CD1c-positive myeloid dendritic cell (primary cell): Measurements from ENCODE around the gene APOL3.
A peak's percentile ranks its signal among the peaks of the same experiment; 100 is the strongest.
"Not testable (repeated sequence)": the region's sequence is repeated elsewhere in the genome, so short reads cannot be mapped to it uniquely, and the experiment has no call there.

Source experiments
- DNase-seq: peaks from one replicate; pipeline ENCODE4 v3.0.0-alpha.2; 2016; ENCODE audit errors: extremely low spot score

Gene APOL3

GRCh38 chr22:36193171-36193570 is 32.6 kb upstream of the APOL3 start:
- no peak for DNase-seq

GRCh38 chr22:36192542-36192941 is 32.0 kb upstream of the APOL3 start:
- DNase-seq = no peak

- DNase-seq = no peak
Measured at GRCh38 chr22:36191106-36191836, 30.7 kb upstream of the APOL3 start.

- DNase-seq = not testable (repeated sequence)
Measured at GRCh38 chr22:36187862-36188261, 27.3 kb upstream of the APOL3 start.

GRCh38 chr22:36185828-36186624 is 25.5 kb upstream of the APOL3 start:
- DNase-seq = no peak

GRCh38 chr22:36184433-36185025 is 24.0 kb upstream of the APOL3 start:
- no peak for DNase-seq

- no peak for DNase-seq
Measured at GRCh38 chr22:36183446-36183845, 22.9 kb upstream of the APOL3 start.

GRCh38 chr22:36182857-36183256 is 22.3 kb upstream of the APOL3 start:
- DNase-seq = no peak

GRCh38 chr22:36182056-36182455 is 21.5 kb upstream of the APOL3 start:
- DNase-seq = no peak

- DNase-seq = no peak
Measured at GRCh38 chr22:36180928-36181327, 20.4 kb upstream of the APOL3 start.

GRCh38 chr22:36180038-36180880 is 19.7 kb upstream of the APOL3 start:
- DNase-seq = peak; percentile 82

- DNase-seq = no peak
Measured at GRCh38 chr22:36177160-36177559, 16.6 kb upstream of the APOL3 start.

GRCh38 chr22:36175892-36176291 is 15.3 kb upstream of the APOL3 start:
- DNase-seq = no peak

- DNase-seq = no peak
Measured at GRCh38 chr22:36171941-36172340, 11.4 kb upstream of the APOL3 start.

- DNase-seq = no peak
Measured at GRCh38 chr22:36166518-36167220, 6.1 kb upstream of the APOL3 start.

- no peak for DNase-seq
Measured at GRCh38 chr22:36166086-36166485, 5.5 kb upstream of the APOL3 start.

- no peak for DNase-seq
Measured at GRCh38 chr22:36165141-36165540, 4.6 kb upstream of the APOL3 start.

GRCh38 chr22:36164621-36165020 is 4.1 kb upstream of the APOL3 start:
- peak; percentile 89 for DNase-seq

GRCh38 chr22:36163497-36163896 is 2.9 kb upstream of the APOL3 start:
- DNase-seq = no peak

- DNase-seq = peak; percentile 33
Measured at GRCh38 chr22:36162127-36163034, 1.8 kb upstream of the APOL3 start.
